ENCODE measurements around the gene CITED2.

The CITED2 gene

DNA sequence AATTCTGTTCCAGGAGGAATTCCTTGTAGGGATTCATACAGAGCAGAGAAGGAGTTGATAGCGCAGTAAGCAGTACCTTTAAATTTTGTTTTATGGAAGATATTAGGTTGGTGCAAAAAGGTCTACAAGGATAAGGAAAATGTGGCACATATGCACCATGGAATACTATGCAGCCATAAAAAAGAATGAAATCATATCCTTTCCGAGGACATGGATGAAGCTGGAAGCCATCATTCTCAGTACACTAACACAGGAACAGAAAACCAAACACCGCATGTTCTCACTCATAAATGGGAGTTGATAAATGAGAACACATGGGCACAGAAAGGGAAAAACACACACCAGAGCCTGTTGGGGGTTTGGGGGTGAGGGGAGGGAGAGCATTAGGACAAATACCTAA, 45.2 kb downstream of the CITED2 start:
- no peak for DNase-seq

- no peak for DNase-seq
These were observed 47.4 kb downstream of the CITED2 start for GRCh38 chr6:139327038-139327437.

DNA sequence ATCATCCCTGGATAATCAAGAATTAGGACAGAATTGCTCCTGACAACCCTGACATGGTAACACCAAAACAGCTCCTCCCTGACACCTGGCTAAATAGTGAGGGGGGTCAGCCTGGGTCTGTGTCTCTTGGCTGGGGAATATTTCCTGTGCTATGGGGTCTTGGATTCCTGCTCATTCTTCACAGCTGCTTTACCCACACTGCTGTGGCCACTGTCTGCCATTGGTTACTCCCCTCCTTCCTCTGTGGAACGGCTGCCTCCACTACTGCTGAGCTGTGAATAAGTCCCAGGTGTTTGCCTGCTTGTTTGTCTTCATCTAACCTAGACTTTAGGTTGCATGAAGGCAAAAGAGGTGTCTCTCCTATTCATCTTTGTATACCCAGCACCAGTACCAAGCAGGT, 48.8 kb downstream of the CITED2 start:
- DNase-seq: no peak

- no peak for DNase-seq
These were observed 49.3 kb downstream of the CITED2 start for GRCh38 chr6:139325125-139325524.

DNA sequence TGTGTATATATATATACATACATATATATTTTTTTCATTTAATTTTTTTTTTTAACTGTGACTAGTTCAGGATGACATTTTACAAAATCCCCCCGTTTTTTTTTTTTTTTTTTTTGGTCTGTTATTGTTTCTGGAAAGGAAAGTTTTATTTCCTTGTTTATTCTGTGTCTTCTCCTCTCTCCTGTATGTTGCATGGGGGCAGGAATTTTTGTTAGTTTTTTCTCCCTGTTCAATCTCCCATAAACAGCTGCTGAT, 50.2 kb downstream of the CITED2 start:
- no peak for DNase-seq

GRCh38 chr6:139323511-139324300, 50.7 kb downstream of the CITED2 start:
- DNase-seq: peak; percentile 10
